Inflammatory macrophage (primary cell): Measurements from ENCODE around the gene DGKH.

Experiments
- DNase-seq, 2 donors: peaks; one replicate each; pipeline ENCODE4 v3.0.0-alpha.2; 2020 to 2022

Gene DGKH

DNA sequence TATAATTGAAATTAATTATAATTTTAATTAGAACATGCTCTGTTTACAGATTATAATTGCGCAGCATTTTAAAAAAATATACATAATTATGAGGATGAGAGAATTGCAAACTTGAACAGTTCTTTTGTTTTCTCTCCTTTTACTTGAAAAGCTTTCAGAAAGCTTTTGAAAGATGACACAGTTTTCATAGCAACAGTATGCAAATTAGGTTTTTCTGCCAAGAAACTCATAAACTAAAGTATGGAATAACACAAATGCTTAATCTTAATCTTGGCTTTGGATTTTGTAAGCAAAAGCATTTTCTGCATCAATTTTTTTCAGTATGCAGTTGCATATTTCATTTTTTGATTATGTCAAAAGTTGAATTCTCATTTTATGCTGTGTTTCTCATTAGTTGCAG lies 190.7 kb downstream of the DGKH start:
- DNase-seq = no peak

DNA sequence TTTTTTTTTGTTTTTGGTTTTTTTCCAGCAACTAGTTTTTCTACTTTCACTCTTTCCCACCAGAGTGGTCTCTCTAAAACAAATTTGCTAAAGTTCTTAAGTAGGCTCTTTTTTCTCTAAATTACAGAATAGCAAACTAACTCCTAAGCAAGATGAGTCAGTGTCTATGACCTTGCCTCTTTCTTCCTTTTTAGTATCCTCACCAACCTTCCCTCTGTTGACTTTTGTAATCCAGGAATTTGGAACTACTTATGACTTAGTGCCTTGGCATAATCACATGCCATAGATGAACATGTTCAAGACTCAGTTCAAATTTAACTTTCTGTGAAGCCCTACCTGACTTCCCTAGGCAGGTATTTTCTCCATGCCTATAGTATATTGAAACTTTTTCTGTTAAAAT lies 191.2 kb downstream of the DGKH start:
- DNase-seq = no peak

GRCh38 chr13:42246541-42246940 lies 198.1 kb downstream of the DGKH start:
- no peak for DNase-seq

DNA sequence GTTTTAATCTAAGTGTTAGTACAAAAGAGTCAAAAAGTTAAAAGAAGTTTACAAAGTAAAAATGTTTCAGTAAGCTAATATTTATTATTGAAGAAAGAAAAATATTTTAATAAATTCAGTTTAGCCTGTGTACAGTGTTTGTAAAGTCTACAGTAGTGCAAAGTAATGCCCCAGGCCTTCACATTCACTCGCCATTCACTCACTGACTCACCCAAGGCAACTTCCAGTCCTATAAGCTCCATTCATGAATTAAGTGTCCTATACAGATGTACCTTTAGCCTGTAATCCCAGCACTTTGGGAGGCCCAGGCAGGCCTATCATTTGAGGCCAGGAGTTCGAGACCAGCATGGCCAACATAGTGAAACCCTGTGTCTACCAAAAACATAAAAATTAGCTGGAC lies 199.4 kb downstream of the DGKH start:
- DNase-seq = no peak

GRCh38 chr13:42255886-42256285 lies 207.4 kb downstream of the DGKH start:
- DNase-seq = no peak

GRCh38 chr13:42258747-42259146 lies 210.3 kb downstream of the DGKH start:
- DNase-seq = no peak

- no peak for DNase-seq
These were observed 211.1 kb downstream of the DGKH start for GRCh38 chr13:42259515-42259914.

- no peak for DNase-seq
These were observed 212.6 kb downstream of the DGKH start for GRCh38 chr13:42260903-42261654.

DNA sequence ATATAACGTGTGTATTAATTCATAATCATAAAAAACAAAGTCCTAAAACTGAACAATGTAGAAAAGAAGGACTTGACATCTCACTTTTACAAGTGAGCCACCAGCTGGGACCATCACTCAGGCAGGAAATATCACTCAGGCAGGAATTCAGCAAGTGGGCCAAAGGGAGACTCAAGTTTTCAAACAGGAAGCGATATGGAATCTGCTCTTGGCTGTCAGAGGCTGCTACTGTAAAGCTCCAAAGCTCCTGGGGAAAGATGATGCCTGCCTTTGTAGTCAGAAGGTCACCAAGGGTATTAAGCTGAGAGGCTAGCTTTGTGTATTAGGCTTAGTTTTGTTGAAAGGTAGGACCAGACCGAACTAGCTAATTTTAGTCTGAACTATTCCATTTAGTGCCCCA lies 218.0 kb downstream of the DGKH start:
- no peak for DNase-seq

DNA sequence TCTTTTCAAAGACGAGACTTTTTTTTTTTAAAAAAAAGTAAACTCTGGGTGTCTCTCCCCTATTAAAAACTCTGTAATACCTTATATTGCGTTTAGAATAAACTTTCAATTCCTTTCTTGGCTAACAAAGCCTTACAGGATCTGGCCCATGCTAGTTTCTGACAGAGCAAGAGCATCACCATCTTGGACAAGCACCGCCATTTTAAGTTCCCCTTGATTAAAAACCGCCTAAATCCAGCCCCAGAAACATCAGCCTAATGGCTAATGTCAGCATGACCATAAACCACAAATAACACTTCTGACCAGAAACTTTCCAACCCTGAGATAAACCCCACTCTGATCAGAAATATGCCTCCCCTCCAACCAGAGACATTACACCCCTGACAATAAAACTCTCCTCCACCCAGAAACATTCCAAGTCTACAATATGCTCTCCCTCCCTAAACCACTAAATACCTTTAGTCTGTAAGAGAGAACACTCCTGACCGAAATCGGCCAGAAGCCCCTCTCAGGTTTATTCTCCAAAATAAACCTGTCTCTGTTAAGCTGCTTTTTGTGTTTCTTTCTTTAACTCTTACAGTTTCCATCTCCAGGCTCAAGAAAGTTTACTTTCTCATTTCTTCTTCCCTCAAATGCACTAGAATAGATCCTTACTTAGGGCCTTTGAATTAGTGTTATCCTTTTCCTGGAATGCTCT lies 221.9 kb downstream of the DGKH start:
- DNase-seq = no peak

GRCh38 chr13:42270857-42271215 lies 222.4 kb downstream of the DGKH start:
- no peak for DNase-seq

GRCh38 chr13:42271337-42272114 lies 223.1 kb downstream of the DGKH start:
- DNase-seq = peak; percentile 97

DNA sequence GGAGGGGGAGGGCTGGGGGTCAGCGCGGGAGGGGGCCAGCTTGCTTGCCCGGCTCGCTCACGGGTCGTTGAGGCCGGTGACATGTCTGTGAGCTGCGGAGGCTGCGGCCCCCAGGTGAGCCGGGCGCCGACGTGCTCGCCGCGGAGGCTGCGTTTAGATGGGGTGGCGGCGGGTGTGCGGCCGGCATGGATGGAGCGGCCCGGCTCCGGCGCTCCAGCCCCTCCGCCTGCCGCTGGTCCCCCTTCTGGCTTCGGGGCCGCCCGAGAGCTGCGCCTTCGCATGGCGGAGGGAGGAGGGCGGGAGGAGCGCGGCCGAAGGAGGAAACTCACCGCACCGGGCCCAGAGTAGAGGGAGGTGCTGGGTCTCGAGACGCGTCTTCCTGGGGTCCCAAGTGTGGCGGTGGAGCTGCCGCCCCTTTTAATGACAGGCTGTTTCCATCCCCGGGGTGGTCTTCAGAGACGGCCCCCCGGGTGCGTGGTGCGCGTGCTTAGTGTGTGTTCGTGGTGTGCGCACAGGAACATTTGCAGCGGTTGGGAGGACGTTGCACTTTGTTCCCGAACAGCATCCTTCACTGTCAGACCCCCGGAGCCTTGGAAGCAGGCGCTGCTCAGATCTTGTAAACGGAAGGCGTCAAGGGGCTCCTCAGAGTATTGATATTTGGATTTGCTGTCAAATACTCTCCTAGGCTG lies 223.8 kb downstream of the DGKH start, which contains the start of gene AKAP11:
TSS of gene AKAP11 (plus strand) at position 38 of the 689 bp plus-strand sequence. CDS start 14,197 bp downstream, outside the sequence.
- DNase-seq = peak; percentile 27 to 57

DNA sequence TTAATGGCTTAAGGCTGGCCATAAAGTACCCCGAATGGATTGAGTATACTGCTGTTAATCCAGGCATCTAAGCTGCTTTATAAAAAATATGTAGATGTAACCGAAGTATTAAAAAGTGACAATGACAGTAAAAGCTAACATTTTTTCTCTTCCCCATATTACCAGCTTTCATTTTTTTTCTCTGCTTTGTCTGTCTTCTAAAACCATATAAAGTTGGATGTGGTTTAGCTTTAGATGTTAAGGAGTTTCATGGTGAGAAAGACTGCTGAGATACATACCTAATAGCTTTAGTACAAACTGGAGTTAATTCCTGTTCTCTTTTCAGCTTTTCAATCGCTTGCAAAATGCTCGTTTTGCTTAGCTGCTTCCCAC lies 224.3 kb downstream of the DGKH start:
- peak; percentile 3 to 9 for DNase-seq

GRCh38 chr13:42274386-42275097 lies 226.1 kb downstream of the DGKH start:
- DNase-seq = no peak

DNA sequence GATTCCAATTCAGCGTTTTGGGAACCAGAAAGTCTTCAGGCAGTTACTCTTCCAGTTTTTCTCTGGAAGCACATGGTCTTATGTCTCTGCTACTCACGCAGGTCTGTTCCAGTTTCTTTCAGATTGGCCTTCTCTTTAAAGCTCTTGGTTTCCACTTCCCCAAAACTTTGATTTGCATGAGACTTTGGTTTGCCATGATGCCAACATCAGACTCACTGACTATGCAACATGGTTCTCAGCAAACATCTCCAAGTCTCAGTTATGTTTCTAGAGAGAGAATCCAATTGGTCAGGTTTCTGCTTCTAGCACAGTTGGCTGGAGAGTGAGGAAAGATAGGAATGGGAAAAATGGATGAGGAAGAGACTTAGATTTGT lies 226.6 kb downstream of the DGKH start:
- peak; percentile 78 to 84 for DNase-seq

GRCh38 chr13:42275506-42275905 lies 227.1 kb downstream of the DGKH start:
- no peak for DNase-seq

GRCh38 chr13:42276683-42277082 lies 228.2 kb downstream of the DGKH start:
- DNase-seq = no peak

- peak in 1 of 2 donors; percentile 3 for DNase-seq
These were observed 229.3 kb downstream of the DGKH start for GRCh38 chr13:42277618-42278276.

- DNase-seq = peak; percentile 52 to 63
These were observed 230.6 kb downstream of the DGKH start for GRCh38 chr13:42279080-42279479.

GRCh38 chr13:42279986-42280385 lies 231.5 kb downstream of the DGKH start:
- DNase-seq = no peak

GRCh38 chr13:42280537-42280936 lies 232.1 kb downstream of the DGKH start:
- DNase-seq = no peak
